ENCODE data around the gene LRRK2.

DNA sequence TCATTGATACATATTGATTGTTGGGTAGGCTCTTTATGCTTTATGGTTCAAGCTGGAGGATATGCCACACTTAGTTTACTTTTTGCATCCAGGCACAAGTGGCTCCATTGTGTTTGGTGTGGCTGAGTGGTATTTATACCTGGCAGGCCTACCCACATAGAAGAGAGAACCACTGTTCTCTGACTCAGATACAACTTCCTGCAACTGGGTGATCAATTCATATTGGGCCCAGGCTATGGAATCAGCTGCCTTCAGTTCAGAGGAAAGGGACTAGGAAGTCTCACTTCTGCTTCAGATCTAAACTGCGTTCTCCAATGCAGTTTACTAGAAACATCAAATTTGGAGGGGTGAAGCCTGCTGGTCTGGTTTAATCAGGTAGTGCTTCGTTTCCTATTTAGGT lies 49.8 kb upstream of the LRRK2 start:
- TF ChIP-seq CTCF (IDR thresholded peaks at IDR 0.05 in 4 of 5, conservative IDR thresholded peaks at IDR 0.05 in 1 of 5) (no peak), POLR2A (IDR thresholded peaks at IDR 0.05) (no peak)

All from gastrocnemius medialis (tissue), 4 donors.